ENCODE data around the gene RAB5B. TPM values are rescaled to one million over a fixed set of nuclear protein-coding genes. Genes with fewer than 3 reads are reported as not detected.

Gene RAB5B
- total RNA-seq, 1 donor from 2014 or later = 77.1 TPM

Other genes starting within 250 kb of the RAB5B start
- 710 TPM for gene CD63, start 245.1 kb upstream of the RAB5B start, total RNA-seq
- 4.5 TPM for gene GDF11, start 231.0 kb upstream of the RAB5B start, total RNA-seq
- 51.6 TPM for gene SARNP, start 156.4 kb upstream of the RAB5B start, total RNA-seq
- 5.4 TPM for gene ORMDL2, start 156.0 kb upstream of the RAB5B start, total RNA-seq
- gene DNAJC14, start 144.5 kb upstream of the RAB5B start, total RNA-seq = 37.4 TPM
- gene MMP19, start 131.1 kb upstream of the RAB5B start, total RNA-seq = 1.5 TPM
- 15.5 TPM for gene PYM1, start 46.2 kb upstream of the RAB5B start, total RNA-seq
- gene DGKA, start 42.9 kb upstream of the RAB5B start, total RNA-seq = 50.5 TPM
- gene PMEL, start 8.0 kb upstream of the RAB5B start, total RNA-seq = 2.1 TPM
- gene CDK2, start 7.2 kb upstream of the RAB5B start, total RNA-seq = 14.0 TPM
- 11.1 TPM for gene SUOX, start 23.2 kb downstream of the RAB5B start, total RNA-seq
- 7.3 TPM for gene IKZF4, start 47.0 kb downstream of the RAB5B start, total RNA-seq
- gene RPS26, start 67.8 kb downstream of the RAB5B start, total RNA-seq = 541 TPM
- 147 TPM for gene ERBB3, start 106.1 kb downstream of the RAB5B start, total RNA-seq
- 98.1 TPM for gene PA2G4, start 130.5 kb downstream of the RAB5B start, total RNA-seq
- 1,420 TPM for gene RPL41, start 142.6 kb downstream of the RAB5B start, total RNA-seq
- 5.6 TPM for gene ZC3H10, start 144.2 kb downstream of the RAB5B start, total RNA-seq
- gene ESYT1, start 154.2 kb downstream of the RAB5B start, total RNA-seq = 152 TPM
- 136 TPM for gene MYL6B, start 178.5 kb downstream of the RAB5B start, total RNA-seq
- 707 TPM for gene MYL6, start 184.3 kb downstream of the RAB5B start, total RNA-seq
- 49.0 TPM for gene SMARCC2, start 215.4 kb downstream of the RAB5B start, total RNA-seq
- gene RNF41, start 247.8 kb downstream of the RAB5B start, total RNA-seq = 70.3 TPM